ENCODE results near the gene KRT23.
"Not testable (repeated sequence)": the region's sequence is repeated elsewhere in the genome, so short reads cannot be mapped to it uniquely, and the experiment has no call there.

The KRT23 gene

DNA sequence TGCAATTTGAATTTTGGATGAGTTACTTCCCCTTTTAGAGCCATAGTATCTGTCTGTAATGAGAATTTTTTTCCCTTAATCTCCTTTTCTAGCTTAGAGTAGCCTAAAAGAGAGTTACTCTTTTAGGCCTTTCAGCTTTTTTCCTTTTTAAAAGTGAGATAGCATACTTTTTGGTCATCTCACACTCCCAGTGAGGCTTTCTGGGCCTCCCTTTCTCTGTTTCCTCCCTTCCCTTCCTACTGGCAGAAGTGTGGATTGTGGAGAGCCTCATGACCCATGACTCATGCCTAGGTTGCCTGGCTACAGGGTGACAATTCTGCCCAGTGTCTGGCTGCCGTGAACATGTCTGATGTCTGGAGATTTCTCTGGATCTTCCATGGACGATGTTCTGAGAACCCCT lies 15.2 kb downstream of the KRT23 start:
- no peak for TF ChIP-seq CTCF (IDR thresholded peaks at IDR 0.05; ENCODE audit: insufficient read depth, low read length, poor library complexity, severe bottlenecking)
- no peak for DNase-seq (ENCODE audit: extremely low read depth, insufficient read length)
- no peak overlapping the region for H3K4me3 ChIP-seq (replicated peaks; ENCODE audit: low read depth, low read length)
- no peaks in the 10 kb centered on the region; the same call in 1 of the 2 replicates for H3K27me3 ChIP-seq (replicated peaks; ENCODE audit: control insufficient read depth, insufficient read depth, low read length)
- no peaks in the 10 kb centered on the region for H3K36me3 ChIP-seq (ENCODE audit: control insufficient read depth, insufficient read depth, low read length)

DNA sequence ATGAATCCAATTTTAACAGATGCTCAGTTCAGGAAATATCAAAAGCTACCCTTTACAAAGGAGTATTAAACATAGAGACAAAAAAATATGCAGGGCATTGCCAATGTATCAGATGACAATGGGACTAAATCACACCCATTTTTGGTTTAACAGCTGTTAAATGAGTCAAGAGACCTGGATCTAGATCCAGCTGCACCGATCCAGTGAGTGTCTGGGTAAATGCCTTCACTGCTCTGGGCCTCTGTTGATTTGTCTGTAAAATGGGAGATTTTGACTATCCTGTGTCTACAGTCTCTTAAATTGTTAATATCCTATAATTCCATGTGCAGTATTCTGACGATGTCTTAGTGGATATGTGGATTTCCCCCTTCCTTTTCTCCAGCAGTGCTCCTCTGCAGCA lies 16.4 kb downstream of the KRT23 start:
- Histone ChIP-seq H3K36me3 (ENCODE audit: control insufficient read depth, insufficient read depth, low read length) (no peaks in the 10 kb centered on the region), H3K4me3 (replicated peaks; ENCODE audit: low read depth, low read length) (no peak overlapping the region), H3K27me3 (replicated peaks; ENCODE audit: control insufficient read depth, insufficient read depth, low read length) (no peaks in the 10 kb centered on the region; the same call in 1 of the 2 replicates)
- TF ChIP-seq CTCF (IDR thresholded peaks at IDR 0.05; ENCODE audit: insufficient read depth, low read length, poor library complexity, severe bottlenecking): no peak
- DNase-seq (ENCODE audit: extremely low read depth, insufficient read length): no peak

DNA sequence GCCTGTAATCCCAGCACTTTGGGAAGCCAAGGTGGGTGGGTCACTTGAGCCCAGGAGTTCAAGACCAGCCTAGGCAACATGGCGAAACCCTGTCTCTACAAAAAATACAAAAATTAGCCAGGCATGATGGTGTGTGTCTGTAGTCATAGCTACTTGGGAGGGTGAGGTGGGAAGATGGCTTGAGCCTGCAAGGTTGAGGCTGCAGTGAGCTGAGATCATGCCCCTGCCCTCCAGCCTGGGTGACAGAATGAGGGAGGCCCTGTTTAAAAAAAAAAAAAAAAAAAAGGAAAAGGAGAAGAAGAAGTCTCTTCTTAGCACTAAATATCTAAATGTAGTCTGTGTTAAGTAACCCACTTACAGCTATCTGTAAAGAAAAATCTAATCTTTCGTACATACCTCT lies 20.3 kb downstream of the KRT23 start:
- not testable (repeated sequence) for DNase-seq (ENCODE audit: extremely low read depth, insufficient read length); H3K4me3 ChIP-seq (replicated peaks; ENCODE audit: low read depth, low read length); H3K27me3 ChIP-seq (replicated peaks; ENCODE audit: control insufficient read depth, insufficient read depth, low read length); H3K36me3 ChIP-seq (ENCODE audit: control insufficient read depth, insufficient read depth, low read length)

GRCh38 chr17:40916366-40916765 lies 21.1 kb downstream of the KRT23 start:
- no peaks in the 10 kb centered on the region for H3K36me3 ChIP-seq (ENCODE audit: control insufficient read depth, insufficient read depth, low read length)
- no peak overlapping the region for H3K4me3 ChIP-seq (replicated peaks; ENCODE audit: low read depth, low read length)
- no peak for DNase-seq (ENCODE audit: extremely low read depth, insufficient read length)
- TF ChIP-seq CTCF (IDR thresholded peaks at IDR 0.05; ENCODE audit: insufficient read depth, low read length, poor library complexity, severe bottlenecking): no peak
- H3K27me3 ChIP-seq (replicated peaks; ENCODE audit: control insufficient read depth, insufficient read depth, low read length): no peaks in the 10 kb centered on the region; the same call in 1 of the 2 replicates

- peak; percentile 48 for DNase-seq (ENCODE audit: extremely low read depth, insufficient read length)
- Histone ChIP-seq H3K4me3 (replicated peaks; ENCODE audit: low read depth, low read length) (no peak overlapping the region), H3K27me3 (replicated peaks; ENCODE audit: control insufficient read depth, insufficient read depth, low read length) (no peaks in the 10 kb centered on the region; the same call in none of the 2 replicates), H3K36me3 (ENCODE audit: control insufficient read depth, insufficient read depth, low read length) (no peaks in the 10 kb centered on the region)
- no peak for TF ChIP-seq CTCF (IDR thresholded peaks at IDR 0.05; ENCODE audit: insufficient read depth, low read length, poor library complexity, severe bottlenecking)
Observed at GRCh38 chr17:40915721-40916256, 21.7 kb downstream of the KRT23 start.

GRCh38 chr17:40915199-40915661 lies 22.2 kb downstream of the KRT23 start:
- peak; percentile 41 for DNase-seq (ENCODE audit: extremely low read depth, insufficient read length)
- H3K27me3 ChIP-seq (replicated peaks; ENCODE audit: control insufficient read depth, insufficient read depth, low read length): no peaks in the 10 kb centered on the region; the same call in none of the 2 replicates
- H3K36me3 ChIP-seq (ENCODE audit: control insufficient read depth, insufficient read depth, low read length): no peaks in the 10 kb centered on the region
- no peak for TF ChIP-seq CTCF (IDR thresholded peaks at IDR 0.05; ENCODE audit: insufficient read depth, low read length, poor library complexity, severe bottlenecking)
- H3K4me3 ChIP-seq (replicated peaks; ENCODE audit: low read depth, low read length): no peak overlapping the region
